DND-41 (cell line): ENCODE data around the gene PLXNA4.

Experiments used
- ATAC-seq: fragments of 200-7000 bp; cut with Tn5 transposase; 3 replicates; pipeline ENCODE4 v1.9.1; 2021; ENCODE audit warnings: low read depth; ENCODE audit not compliant: insufficient read depth
- DNase-seq: peaks from one replicate; pipeline ENCODE4 v3.0.0-alpha.2; 2020
- H2AFZ ChIP-seq: 2 replicates; pipeline ENCODE4 v1.6.0; 2012; ENCODE audit warnings: low read depth, low read length
- H3K27ac ChIP-seq: 2 replicates; pipeline ENCODE4 v1.5.1; 2012; ENCODE audit warnings: low read length, inconsistent platforms
- H3K27me3 ChIP-seq: fragments of 200-600 bp; sonication (generic); 2 replicates; pipeline ENCODE4 v1.6.0; 2012; ENCODE audit warnings: low read length, mild to moderate bottlenecking, inconsistent platforms; ENCODE audit not compliant: insufficient read depth, poor library complexity
- H3K36me3 ChIP-seq: 2 replicates; pipeline ENCODE4 v1.5.1; 2012; ENCODE audit warnings: low read length, inconsistent platforms; ENCODE audit not compliant: insufficient read depth
- H3K4me1 ChIP-seq: 2 replicates; pipeline ENCODE4 v1.5.1; 2012; ENCODE audit warnings: mild to moderate bottlenecking, low read length; ENCODE audit not compliant: insufficient read depth
- H3K4me2 ChIP-seq: 2 replicates; pipeline ENCODE4 v1.6.0; 2012; ENCODE audit warnings: mild to moderate bottlenecking, moderate library complexity, low read length, inconsistent platforms; ENCODE audit not compliant: insufficient read depth
- H3K4me3 ChIP-seq, 2 experiments: fragments of 200-600 bp in 1 of 2; shearing (Covaris generic) in 1 of 2; 2 replicates each; pipeline ENCODE4 v1.5.1; 2012 to 2016; ENCODE audit warnings: inconsistent platforms in 2 of 2, low read length in 2 of 2, mild to moderate bottlenecking in 2 of 2, low read depth in 1 of 2, moderate library complexity in 1 of 2
- H3K79me2 ChIP-seq: 2 replicates; pipeline ENCODE4 v1.6.0; 2012; ENCODE audit warnings: low read length, inconsistent platforms; ENCODE audit not compliant: insufficient read depth
- H3K9ac ChIP-seq: 2 replicates; pipeline ENCODE4 v1.6.0; 2012; ENCODE audit warnings: low read depth, mild to moderate bottlenecking, inconsistent platforms, low read length, moderate library complexity
- H3K9me3 ChIP-seq: 2 replicates; pipeline ENCODE4 v1.5.1; 2012; ENCODE audit warnings: low read length, moderate library complexity, mild to moderate bottlenecking, inconsistent platforms; ENCODE audit not compliant: insufficient read depth, severe bottlenecking
- H4K20me1 ChIP-seq: 2 replicates; pipeline ENCODE4 v1.6.0; 2012; ENCODE audit warnings: low read length; ENCODE audit not compliant: insufficient read depth
- EZH2 ChIP-seq: IDR thresholded peaks from 3 replicates; pipeline ENCODE4 v1.6.1; 2012; ENCODE audit warnings: borderline replicate concordance, low read depth, mild to moderate bottlenecking, moderate library complexity, low read length, inconsistent platforms; ENCODE audit not compliant: severe bottlenecking
- TF ChIP-seq, protein P1 (sequence below): IDR thresholded peaks from 2 replicates; pipeline ENCODE4 v1.5.1; 2012; ENCODE audit warnings: borderline replicate concordance, low read length, moderate library complexity, mild to moderate bottlenecking; ENCODE audit not compliant: poor library complexity, severe bottlenecking; ENCODE audit errors: extremely low read depth

Gene PLXNA4

DNA sequence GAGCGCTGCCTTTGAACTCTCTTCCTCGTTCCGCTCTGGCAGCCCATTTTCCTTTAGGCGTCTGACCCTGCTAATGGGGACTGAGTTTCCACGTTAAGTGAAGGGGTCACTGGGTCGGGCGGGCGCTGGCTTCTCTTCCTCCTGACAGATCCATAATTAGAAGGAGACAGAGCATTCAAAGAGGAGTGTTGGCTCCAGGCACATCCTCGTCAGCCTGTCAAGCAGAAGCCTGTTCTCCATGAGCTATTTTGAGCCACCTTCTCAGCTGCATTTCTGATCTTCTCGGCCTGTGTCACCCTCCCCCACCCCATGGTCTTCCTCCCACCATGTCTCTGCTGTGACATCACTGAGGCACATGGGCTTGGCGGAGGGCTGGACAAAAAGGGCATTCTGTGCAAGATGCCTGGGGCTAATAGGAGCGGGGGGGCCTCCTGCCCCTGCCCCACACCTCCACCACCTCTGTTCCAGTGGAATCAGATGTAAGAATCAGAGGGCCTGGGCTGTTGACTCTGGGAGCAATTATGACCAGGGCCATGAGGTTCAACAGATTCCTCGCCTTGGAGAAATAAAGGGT, 248.1 kb downstream of the PLXNA4 start:
- no peak overlapping the region for H3K4me2 ChIP-seq
- no peaks in the 10 kb centered on the region for H3K9me3 ChIP-seq
- H3K27ac ChIP-seq = no peak overlapping the region
- H3K9ac ChIP-seq = no peak overlapping the region
- no peak for ATAC-seq
- H3K4me3 ChIP-seq = no peak overlapping the region
- no peaks in the 10 kb centered on the region for H4K20me1 ChIP-seq
- H3K79me2 ChIP-seq = no peaks in the 10 kb centered on the region
- no peak overlapping the region for H2AFZ ChIP-seq
- no peak for DNase-seq
- peaks cover 26% of the 10 kb centered on the region for H3K27me3 ChIP-seq
- no peaks in the 10 kb centered on the region for H3K4me1 ChIP-seq
- TF ChIP-seq, protein P1, sequence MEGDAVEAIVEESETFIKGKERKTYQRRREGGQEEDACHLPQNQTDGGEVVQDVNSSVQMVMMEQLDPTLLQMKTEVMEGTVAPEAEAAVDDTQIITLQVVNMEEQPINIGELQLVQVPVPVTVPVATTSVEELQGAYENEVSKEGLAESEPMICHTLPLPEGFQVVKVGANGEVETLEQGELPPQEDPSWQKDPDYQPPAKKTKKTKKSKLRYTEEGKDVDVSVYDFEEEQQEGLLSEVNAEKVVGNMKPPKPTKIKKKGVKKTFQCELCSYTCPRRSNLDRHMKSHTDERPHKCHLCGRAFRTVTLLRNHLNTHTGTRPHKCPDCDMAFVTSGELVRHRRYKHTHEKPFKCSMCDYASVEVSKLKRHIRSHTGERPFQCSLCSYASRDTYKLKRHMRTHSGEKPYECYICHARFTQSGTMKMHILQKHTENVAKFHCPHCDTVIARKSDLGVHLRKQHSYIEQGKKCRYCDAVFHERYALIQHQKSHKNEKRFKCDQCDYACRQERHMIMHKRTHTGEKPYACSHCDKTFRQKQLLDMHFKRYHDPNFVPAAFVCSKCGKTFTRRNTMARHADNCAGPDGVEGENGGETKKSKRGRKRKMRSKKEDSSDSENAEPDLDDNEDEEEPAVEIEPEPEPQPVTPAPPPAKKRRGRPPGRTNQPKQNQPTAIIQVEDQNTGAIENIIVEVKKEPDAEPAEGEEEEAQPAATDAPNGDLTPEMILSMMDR = no peak
- no peak for TF ChIP-seq EZH2
- no peaks in the 10 kb centered on the region for H3K36me3 ChIP-seq

DNA sequence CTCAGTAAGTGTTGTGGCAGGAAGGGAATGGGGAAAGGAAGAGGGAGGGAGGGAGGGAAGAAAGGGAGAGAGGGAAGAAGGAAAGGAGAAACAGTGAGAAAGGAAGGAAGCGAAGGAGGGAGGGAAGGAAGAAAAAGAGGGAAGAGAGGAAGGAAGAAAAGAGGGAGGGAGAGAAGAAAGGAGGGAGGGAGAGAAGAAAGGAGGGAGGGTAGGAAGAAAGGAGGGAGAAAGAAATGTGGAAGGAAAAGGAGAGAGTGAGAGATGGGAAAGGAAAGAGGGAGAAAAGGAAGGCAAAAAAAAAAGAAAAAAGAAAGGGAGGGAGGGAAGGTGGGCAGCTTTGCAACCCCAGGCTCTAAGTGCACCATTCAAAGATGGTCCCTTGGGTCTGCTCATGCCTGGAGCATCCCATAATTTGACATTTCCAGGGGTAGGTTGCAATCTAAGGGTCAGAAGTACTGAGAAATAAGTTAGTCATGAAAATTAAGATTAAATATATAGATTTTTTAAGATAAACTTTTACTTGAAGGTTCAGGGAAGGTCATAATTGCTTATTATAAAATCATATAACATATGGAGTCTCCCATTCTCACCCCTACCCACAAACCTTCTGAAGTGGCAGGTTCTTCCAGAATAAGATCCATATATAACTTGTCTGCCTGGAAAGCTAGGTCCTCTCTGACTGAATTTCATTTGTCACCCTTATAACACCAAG, 249.2 kb downstream of the PLXNA4 start:
- Histone ChIP-seq H3K4me1 (no peaks in the 10 kb centered on the region), H3K4me3 (no peak overlapping the region), H4K20me1 (no peaks in the 10 kb centered on the region), H3K36me3 (no peaks in the 10 kb centered on the region), H3K79me2 (no peaks in the 10 kb centered on the region), H2AFZ (no peak overlapping the region), H3K9me3 (no peaks in the 10 kb centered on the region), H3K4me2 (no peak overlapping the region), H3K27ac (no peak overlapping the region), H3K27me3 (peaks cover 31% of the 10 kb centered on the region), H3K9ac (no peak overlapping the region)
- DNase-seq = no peak
- no peak for TF ChIP-seq EZH2
- TF ChIP-seq, protein P1 = no peak
- no peak for ATAC-seq

DNA sequence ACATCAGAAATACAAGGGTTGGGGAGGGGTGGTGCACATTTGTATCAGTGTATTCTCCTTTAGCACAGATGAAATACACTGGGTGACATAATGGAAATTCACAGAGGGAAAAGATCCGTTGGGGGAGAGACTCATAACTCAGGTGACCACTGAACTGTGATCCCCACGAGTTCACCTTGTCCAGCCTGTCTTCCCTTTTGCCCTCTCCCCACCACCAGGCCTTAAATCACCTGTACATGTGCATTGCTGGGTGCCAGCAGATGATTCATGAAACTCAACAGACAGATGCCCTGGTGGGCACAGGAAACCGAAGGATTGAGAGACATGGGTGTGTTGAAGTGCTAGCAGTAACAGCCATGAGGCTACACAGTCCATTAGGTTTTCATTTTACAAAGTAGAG, 253.3 kb downstream of the PLXNA4 start:
- H4K20me1 ChIP-seq = no peaks in the 10 kb centered on the region
- ATAC-seq = no peak
- no peak overlapping the region for H2AFZ ChIP-seq
- no peak overlapping the region for H3K9ac ChIP-seq
- DNase-seq = no peak
- H3K4me1 ChIP-seq = peaks cover 13% of the 10 kb centered on the region
- H3K27me3 ChIP-seq = peaks cover 41% of the 10 kb centered on the region
- no peak for TF ChIP-seq EZH2
- TF ChIP-seq, protein P1 = no peak
- H3K27ac ChIP-seq = no peak overlapping the region
- H3K9me3 ChIP-seq = no peaks in the 10 kb centered on the region
- no peak overlapping the region for H3K4me2 ChIP-seq
- H3K4me3 ChIP-seq = no peak overlapping the region
- no peaks in the 10 kb centered on the region for H3K79me2 ChIP-seq
- no peaks in the 10 kb centered on the region for H3K36me3 ChIP-seq
